ENCODE data around the gene EHBP1. TPM values are rescaled to one million over a fixed set of nuclear protein-coding genes. Genes with fewer than 3 reads are reported as not detected.
A peak's percentile ranks its signal among the peaks of the same experiment; 100 is the strongest.

Gene EHBP1
- total RNA-seq, 1 donor from 2014 or later: 45.8 TPM

- Histone ChIP-seq H3K27ac (no peak overlapping the region), H3K36me3 (no peaks in the 10 kb centered on the region), H3K4me1 (peaks cover 51% of the 10 kb centered on the region), H3K4me3 (no peak overlapping the region), H3K9me3 (no peaks in the 10 kb centered on the region), H3K27me3 (ENCODE audit: low read depth) (peaks cover 100% of the 10 kb centered on the region)
- no peak for DNase-seq
- no peak for TF ChIP-seq CTCF (IDR thresholded peaks at IDR 0.05)
- intact Hi-C loops (cut with DNase I): no loop called here
- ATAC-seq: peak in 1 of 2 donors; percentile 9
Measured at GRCh38 chr2:63059793-63060471, 354.4 kb downstream of the EHBP1 start.

GRCh38 chr2:63060472-63060991 lies 355.0 kb downstream of the EHBP1 start:
- ATAC-seq (no peak), DNase-seq (no peak)
- H3K27ac ChIP-seq: no peak overlapping the region
- peaks cover 100% of the 10 kb centered on the region for H3K27me3 ChIP-seq (ENCODE audit: low read depth)
- no peaks in the 10 kb centered on the region for H3K9me3 ChIP-seq
- no peak overlapping the region for H3K4me3 ChIP-seq
- peaks cover 46% of the 10 kb centered on the region for H3K4me1 ChIP-seq
- TF ChIP-seq CTCF (IDR thresholded peaks at IDR 0.05): no peak
- intact Hi-C loops (cut with DNase I): no loop called here
- no peaks in the 10 kb centered on the region for H3K36me3 ChIP-seq

GRCh38 chr2:63064197-63064596 lies 358.7 kb downstream of the EHBP1 start:
- no peaks in the 10 kb centered on the region for H3K36me3 ChIP-seq
- intact Hi-C loops (cut with DNase I): no loop called here
- no peaks in the 10 kb centered on the region for H3K9me3 ChIP-seq
- peaks cover 11% of the 10 kb centered on the region for H3K4me1 ChIP-seq
- TF ChIP-seq CTCF (IDR thresholded peaks at IDR 0.05): no peak
- ATAC-seq (no peak), DNase-seq (no peak)
- H3K27me3 ChIP-seq (ENCODE audit: low read depth): peaks cover 90% of the 10 kb centered on the region
- H3K27ac ChIP-seq: no peak overlapping the region
- H3K4me3 ChIP-seq: no peak overlapping the region

- no peak overlapping the region for H3K27ac ChIP-seq
- DNase-seq (no peak), ATAC-seq (no peak)
- no peak for TF ChIP-seq CTCF (IDR thresholded peaks at IDR 0.05)
- no peak overlapping the region for H3K4me3 ChIP-seq
- peaks cover 90% of the 10 kb centered on the region for H3K27me3 ChIP-seq (ENCODE audit: low read depth)
- no peaks in the 10 kb centered on the region for H3K9me3 ChIP-seq
- intact Hi-C loops (cut with DNase I): no loop called here
- H3K4me1 ChIP-seq: peaks cover 6% of the 10 kb centered on the region
- no peaks in the 10 kb centered on the region for H3K36me3 ChIP-seq
Measured at GRCh38 chr2:63064661-63065060, 359.1 kb downstream of the EHBP1 start.

GRCh38 chr2:63066265-63066664 lies 360.8 kb downstream of the EHBP1 start:
- no peaks in the 10 kb centered on the region for H3K36me3 ChIP-seq
- H3K9me3 ChIP-seq: no peaks in the 10 kb centered on the region
- H3K27me3 ChIP-seq (ENCODE audit: low read depth): peaks cover 76% of the 10 kb centered on the region
- H3K27ac ChIP-seq: no peak overlapping the region
- no peak overlapping the region for H3K4me3 ChIP-seq
- intact Hi-C loops (cut with DNase I): no loop called here
- ATAC-seq: no peak
- DNase-seq: no peak
- H3K4me1 ChIP-seq: no peaks in the 10 kb centered on the region
- TF ChIP-seq CTCF (IDR thresholded peaks at IDR 0.05): no peak

Measured in lower lobe of right lung (tissue), 2 donors.